Nephron progenitor cell (in vitro differentiated cells): ENCODE measurements around the gene TSPAN12.

Experiments used
- DNase-seq: peaks from one replicate; pipeline ENCODE4 v3.0.0; 2021
- H3K27ac Mint-ChIP-seq: 2 replicates; pipeline ENCODE4 v1.8.0; 2021; ENCODE audit warnings: mild to moderate bottlenecking, moderate library complexity, mixed read lengths
- H3K27me3 Mint-ChIP-seq: 2 replicates; pipeline ENCODE4 v1.8.0; 2021; ENCODE audit warnings: mild to moderate bottlenecking, low read depth, mixed read lengths; ENCODE audit not compliant: poor library complexity
- H3K36me3 Mint-ChIP-seq: 2 replicates; pipeline ENCODE4 v1.8.0; 2021; ENCODE audit warnings: low read depth, mixed read lengths
- H3K4me1 Mint-ChIP-seq: 2 replicates; pipeline ENCODE4 v1.8.0; 2021; ENCODE audit warnings: mixed read lengths
- H3K4me3 Mint-ChIP-seq: 2 replicates; pipeline ENCODE4 v1.8.0; 2021; ENCODE audit warnings: mild to moderate bottlenecking, moderate library complexity, mixed read lengths
- H3K9me3 Mint-ChIP-seq: 2 replicates; pipeline ENCODE4 v1.8.0; 2021; ENCODE audit warnings: mild to moderate bottlenecking, moderate library complexity, mixed read lengths
- TF ChIP-seq, protein P1 (sequence below): fragments of 200-600 bp; sonication (generic); IDR thresholded peaks from 2 replicates; pipeline ENCODE4 v1.5.0; 2021; ENCODE audit warnings: antibody characterized with exemption

TSPAN12 gene

GRCh38 chr7:120856198-120856597 lies 1.7 kb downstream of the TSPAN12 start:
- Mint-ChIP-seq H3K9me3 (no peaks in the 10 kb centered on the region), H3K36me3 (peaks cover 24% of the 10 kb centered on the region), H3K27ac (peak overlapping the region; percentile 97), H3K4me1 (peaks cover 56% of the 10 kb centered on the region), H3K27me3 (no peaks in the 10 kb centered on the region), H3K4me3 (peak overlapping the region; percentile 99)
- TF ChIP-seq, protein P1, sequence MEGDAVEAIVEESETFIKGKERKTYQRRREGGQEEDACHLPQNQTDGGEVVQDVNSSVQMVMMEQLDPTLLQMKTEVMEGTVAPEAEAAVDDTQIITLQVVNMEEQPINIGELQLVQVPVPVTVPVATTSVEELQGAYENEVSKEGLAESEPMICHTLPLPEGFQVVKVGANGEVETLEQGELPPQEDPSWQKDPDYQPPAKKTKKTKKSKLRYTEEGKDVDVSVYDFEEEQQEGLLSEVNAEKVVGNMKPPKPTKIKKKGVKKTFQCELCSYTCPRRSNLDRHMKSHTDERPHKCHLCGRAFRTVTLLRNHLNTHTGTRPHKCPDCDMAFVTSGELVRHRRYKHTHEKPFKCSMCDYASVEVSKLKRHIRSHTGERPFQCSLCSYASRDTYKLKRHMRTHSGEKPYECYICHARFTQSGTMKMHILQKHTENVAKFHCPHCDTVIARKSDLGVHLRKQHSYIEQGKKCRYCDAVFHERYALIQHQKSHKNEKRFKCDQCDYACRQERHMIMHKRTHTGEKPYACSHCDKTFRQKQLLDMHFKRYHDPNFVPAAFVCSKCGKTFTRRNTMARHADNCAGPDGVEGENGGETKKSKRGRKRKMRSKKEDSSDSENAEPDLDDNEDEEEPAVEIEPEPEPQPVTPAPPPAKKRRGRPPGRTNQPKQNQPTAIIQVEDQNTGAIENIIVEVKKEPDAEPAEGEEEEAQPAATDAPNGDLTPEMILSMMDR: no peak
- no peak for DNase-seq

GRCh38 chr7:120852700-120853099 lies 5.2 kb downstream of the TSPAN12 start:
- Mint-ChIP-seq H3K4me1 (peaks cover 38% of the 10 kb centered on the region), H3K27me3 (no peaks in the 10 kb centered on the region), H3K9me3 (no peaks in the 10 kb centered on the region), H3K36me3 (peaks cover 43% of the 10 kb centered on the region), H3K27ac (no peak overlapping the region), H3K4me3 (no peak overlapping the region)
- TF ChIP-seq, protein P1: no peak
- DNase-seq: no peak

DNA sequence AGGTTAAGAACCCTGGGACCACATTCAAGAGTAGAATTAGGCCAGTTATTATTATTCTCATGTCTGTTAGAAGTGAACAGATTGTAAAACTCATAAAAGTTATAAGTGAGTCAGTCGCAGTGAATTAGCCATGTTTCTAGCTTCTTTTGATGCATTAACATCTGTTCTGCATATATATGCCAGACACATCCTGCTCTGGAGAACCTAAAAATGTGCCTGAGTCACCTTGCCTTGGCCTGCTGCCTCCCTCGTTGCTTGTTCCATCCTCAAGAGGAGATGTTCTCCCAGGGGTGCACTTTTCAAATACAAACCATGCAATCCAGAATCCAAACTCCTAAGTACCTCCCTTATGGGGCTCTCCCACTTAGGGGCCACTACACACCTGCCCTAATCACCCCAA lies 14.8 kb downstream of the TSPAN12 start:
- peaks cover 81% of the 10 kb centered on the region for H3K36me3 Mint-ChIP-seq
- H3K4me3 Mint-ChIP-seq: no peak overlapping the region
- TF ChIP-seq, protein P1: no peak
- no peak overlapping the region for H3K27ac Mint-ChIP-seq
- H3K9me3 Mint-ChIP-seq: peaks cover 17% of the 10 kb centered on the region
- peaks cover 72% of the 10 kb centered on the region for H3K4me1 Mint-ChIP-seq
- no peak for DNase-seq
- no peaks in the 10 kb centered on the region for H3K27me3 Mint-ChIP-seq

GRCh38 chr7:120842121-120842621 lies 15.8 kb downstream of the TSPAN12 start:
- no peak overlapping the region for H3K4me3 Mint-ChIP-seq
- DNase-seq: no peak
- H3K27ac Mint-ChIP-seq: peak overlapping the region; percentile 40
- H3K4me1 Mint-ChIP-seq: peaks cover 70% of the 10 kb centered on the region
- H3K9me3 Mint-ChIP-seq: peaks cover 17% of the 10 kb centered on the region
- TF ChIP-seq, protein P1: no peak
- peaks cover 79% of the 10 kb centered on the region for H3K36me3 Mint-ChIP-seq
- H3K27me3 Mint-ChIP-seq: no peaks in the 10 kb centered on the region

GRCh38 chr7:120841608-120842007 lies 16.3 kb downstream of the TSPAN12 start:
- Mint-ChIP-seq H3K4me1 (peaks cover 65% of the 10 kb centered on the region), H3K9me3 (peaks cover 17% of the 10 kb centered on the region), H3K4me3 (no peak overlapping the region), H3K27ac (peak overlapping the region; percentile 40), H3K36me3 (peaks cover 77% of the 10 kb centered on the region), H3K27me3 (no peaks in the 10 kb centered on the region)
- DNase-seq: no peak
- TF ChIP-seq, protein P1: no peak

- no peak for DNase-seq
- H3K27ac Mint-ChIP-seq: no peak overlapping the region
- H3K4me1 Mint-ChIP-seq: peaks cover 60% of the 10 kb centered on the region
- H3K36me3 Mint-ChIP-seq: peaks cover 61% of the 10 kb centered on the region
- TF ChIP-seq, protein P1: no peak
- H3K9me3 Mint-ChIP-seq: no peaks in the 10 kb centered on the region
- H3K4me3 Mint-ChIP-seq: no peak overlapping the region
- H3K27me3 Mint-ChIP-seq: no peaks in the 10 kb centered on the region
Measured at GRCh38 chr7:120838281-120838682, 19.7 kb downstream of the TSPAN12 start.
